HEK293 (cell line): ENCODE results near the gene ITPKB.
A peak's percentile ranks its signal among the peaks of the same experiment; 100 is the strongest.

Source experiments
- ELK4 ChIP-seq: IDR thresholded peaks from 2 replicates; pipeline ENCODE4 v1.6.1; 2011; ENCODE audit warnings: mild to moderate bottlenecking, low read depth, low read length, borderline replicate concordance
- GLI2 ChIP-seq: fragments of 450-650 bp; formaldehyde crosslinking; IDR thresholded peaks from 2 replicates; pipeline ENCODE4; 2017; ENCODE audit warnings: missing biosample characterization, missing genetic modification characterization, low read depth, borderline replicate concordance
- GLI4 ChIP-seq: fragments of 450-650 bp; formaldehyde crosslinking; IDR thresholded peaks from 2 replicates; pipeline ENCODE4 v1.5.1; 2016; ENCODE audit warnings: missing biosample characterization, missing genetic modification characterization
- HOXC10 ChIP-seq: sonication (generic); formaldehyde crosslinking; IDR thresholded peaks from 2 replicates; pipeline ENCODE4 v1.8.1; 2023; ENCODE audit warnings: mild to moderate bottlenecking, missing genetic modification reagents
- KLF8 ChIP-seq: fragments of 450-650 bp; formaldehyde crosslinking; IDR thresholded peaks from 2 replicates; pipeline ENCODE4 v1.5.1; 2016; ENCODE audit warnings: missing biosample characterization, missing genetic modification characterization
- OVOL3 ChIP-seq: fragments of 450-650 bp; formaldehyde crosslinking; IDR thresholded peaks from 2 replicates; pipeline ENCODE4 v1.5.1; 2016; ENCODE audit warnings: missing biosample characterization, missing genetic modification characterization
- PRDM4 ChIP-seq: fragments of 450-650 bp; formaldehyde crosslinking; IDR thresholded peaks from 2 replicates; pipeline ENCODE4 v1.5.1; 2017; ENCODE audit warnings: missing biosample characterization, missing genetic modification characterization
- SALL2 ChIP-seq: fragments of 450-650 bp; formaldehyde crosslinking; IDR thresholded peaks from 2 replicates; pipeline ENCODE4 v1.5.0; 2017; ENCODE audit warnings: missing biosample characterization, mild to moderate bottlenecking, missing genetic modification characterization, borderline replicate concordance
- WT1 ChIP-seq: fragments of 450-650 bp; formaldehyde crosslinking; IDR thresholded peaks from 2 replicates; pipeline ENCODE4 v1.5.1; 2016; ENCODE audit warnings: missing biosample characterization, missing genetic modification characterization
- ZBTB26 ChIP-seq: fragments of 450-650 bp; formaldehyde crosslinking; optimal IDR thresholded peaks from 2 replicates; pipeline ENCODE3; 2016; ENCODE audit warnings: missing biosample characterization, mild to moderate bottlenecking, missing genetic modification characterization
- ZBTB49 ChIP-seq: fragments of 450-650 bp; formaldehyde crosslinking; IDR thresholded peaks from 2 replicates; pipeline ENCODE4 v1.5.1; 2016; ENCODE audit warnings: missing biosample characterization, missing genetic modification characterization, low read depth
- ZFP37 ChIP-seq: fragments of 450-650 bp; formaldehyde crosslinking; IDR thresholded peaks from 2 replicates; pipeline ENCODE4 v1.5.1; 2016; ENCODE audit warnings: missing biosample characterization, missing genetic modification characterization
- ZIC2 ChIP-seq: fragments of 450-650 bp; formaldehyde crosslinking; IDR thresholded peaks from 2 replicates; pipeline ENCODE4 v1.5.1; 2016; ENCODE audit warnings: missing biosample characterization, missing genetic modification characterization
- ZNF121 ChIP-seq: fragments of 450-650 bp; formaldehyde crosslinking; IDR thresholded peaks from 2 replicates; pipeline ENCODE4 v1.5.1; 2016; ENCODE audit warnings: missing biosample characterization, missing genetic modification characterization
- ZNF18 ChIP-seq: fragments of 450-650 bp; formaldehyde crosslinking; IDR thresholded peaks from 2 replicates; pipeline ENCODE4 v1.5.1; 2016; ENCODE audit warnings: missing biosample characterization, missing genetic modification characterization
- ZNF549 ChIP-seq: fragments of 450-650 bp; IDR thresholded peaks from 2 replicates; pipeline ENCODE4 v1.5.1; 2018; ENCODE audit warnings: missing biosample characterization, missing genetic modification characterization, mild to moderate bottlenecking, inconsistent platforms, moderate library complexity
- ZNF610 ChIP-seq: fragments of 450-650 bp; formaldehyde crosslinking; IDR thresholded peaks from 2 replicates; pipeline ENCODE4 v1.5.1; 2016; ENCODE audit warnings: missing biosample characterization, missing genetic modification characterization, borderline replicate concordance
- ZNF660 ChIP-seq: fragments of 450-650 bp; IDR thresholded peaks from 2 replicates; pipeline ENCODE4 v1.5.1; 2018; ENCODE audit warnings: missing biosample characterization, mild to moderate bottlenecking, missing genetic modification characterization
- ZNF692 ChIP-seq: fragments of 450-650 bp; formaldehyde crosslinking; IDR thresholded peaks from 2 replicates; pipeline ENCODE4 v1.5.1; 2016; ENCODE audit warnings: missing biosample characterization, missing genetic modification characterization
- ZNF707 ChIP-seq: fragments of 450-650 bp; formaldehyde crosslinking; IDR thresholded peaks from 2 replicates; pipeline ENCODE4 v1.5.1; 2016; ENCODE audit warnings: missing biosample characterization, missing genetic modification characterization

ITPKB gene

GRCh38 chr1:226778657-226779058 lies 39.6 kb upstream of the ITPKB start (continued):
- no peak for TF ChIP-seq ZNF549
- TF ChIP-seq WT1 (tag by site-specific recombination): peak; percentile 97
- TF ChIP-seq ZNF692 (tag by site-specific recombination): peak; percentile 36; the same call in 1 of the 2 replicates
- no peak for TF ChIP-seq ZBTB26 (tag by site-specific recombination)
- no peak for TF ChIP-seq ZIC2
- no peak for TF ChIP-seq ELK4
- no peak for TF ChIP-seq ZNF660
- no peak for TF ChIP-seq HOXC10 (CRISPR knock-in tag)
- TF ChIP-seq ZNF707: no peak
- TF ChIP-seq GLI4 (tag by site-specific recombination): no peak
- TF ChIP-seq GLI2 (tag by site-specific recombination): no peak
- TF ChIP-seq KLF8 (tag by site-specific recombination): peak; percentile 25; the same call in 1 of the 2 replicates
- no peak for TF ChIP-seq PRDM4
- peak; percentile 68 for TF ChIP-seq ZNF18
- TF ChIP-seq ZBTB49: no peak
- TF ChIP-seq ZFP37 (tag by site-specific recombination): peak; percentile 70; the same call in 1 of the 2 replicates
- no peak for TF ChIP-seq SALL2 (tag by site-specific recombination)
- no peak for TF ChIP-seq ZNF121
- TF ChIP-seq OVOL3 (tag by site-specific recombination): peak; percentile 52; the same call in 1 of the 2 replicates
- TF ChIP-seq ZNF610 (tag by site-specific recombination): peak; percentile 73; the same call in 1 of the 2 replicates
- TF ChIP-seq, all 188 proteins: peak for 54
